HTR-8/SVneo (cell line): ENCODE results near the gene SKIC2.
A peak's percentile ranks its signal among the peaks of the same experiment; 100 is the strongest.

Source experiments
- DNase-seq: peaks from one replicate; pipeline ENCODE4 v3.0.0; 2011; ENCODE audit warnings: low spot score, mixed read lengths; ENCODE audit not compliant: insufficient read length
- FAIRE-seq: peaks from 2 replicates; lab custom pipeline; 2011; peaks lifted over from hg19 to GRCh38; lab: Jason Lieb, UNC

The SKIC2 gene

DNA sequence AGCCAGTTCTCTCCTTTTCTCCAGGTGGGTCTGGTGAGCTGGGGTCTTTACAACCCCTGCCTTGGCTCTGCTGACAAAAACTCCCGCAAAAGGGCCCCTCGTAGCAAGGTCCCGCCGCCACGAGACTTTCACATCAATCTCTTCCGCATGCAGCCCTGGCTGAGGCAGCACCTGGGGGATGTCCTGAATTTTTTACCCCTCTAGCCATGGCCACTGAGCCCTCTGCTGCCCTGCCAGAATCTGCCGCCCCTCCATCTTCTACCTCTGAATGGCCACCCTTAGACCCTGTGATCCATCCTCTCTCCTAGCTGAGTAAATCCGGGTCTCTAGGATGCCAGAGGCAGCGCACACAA lies 13.8 kb upstream of the SKIC2 start:
- no peak for FAIRE-seq
- no peak for DNase-seq

DNA sequence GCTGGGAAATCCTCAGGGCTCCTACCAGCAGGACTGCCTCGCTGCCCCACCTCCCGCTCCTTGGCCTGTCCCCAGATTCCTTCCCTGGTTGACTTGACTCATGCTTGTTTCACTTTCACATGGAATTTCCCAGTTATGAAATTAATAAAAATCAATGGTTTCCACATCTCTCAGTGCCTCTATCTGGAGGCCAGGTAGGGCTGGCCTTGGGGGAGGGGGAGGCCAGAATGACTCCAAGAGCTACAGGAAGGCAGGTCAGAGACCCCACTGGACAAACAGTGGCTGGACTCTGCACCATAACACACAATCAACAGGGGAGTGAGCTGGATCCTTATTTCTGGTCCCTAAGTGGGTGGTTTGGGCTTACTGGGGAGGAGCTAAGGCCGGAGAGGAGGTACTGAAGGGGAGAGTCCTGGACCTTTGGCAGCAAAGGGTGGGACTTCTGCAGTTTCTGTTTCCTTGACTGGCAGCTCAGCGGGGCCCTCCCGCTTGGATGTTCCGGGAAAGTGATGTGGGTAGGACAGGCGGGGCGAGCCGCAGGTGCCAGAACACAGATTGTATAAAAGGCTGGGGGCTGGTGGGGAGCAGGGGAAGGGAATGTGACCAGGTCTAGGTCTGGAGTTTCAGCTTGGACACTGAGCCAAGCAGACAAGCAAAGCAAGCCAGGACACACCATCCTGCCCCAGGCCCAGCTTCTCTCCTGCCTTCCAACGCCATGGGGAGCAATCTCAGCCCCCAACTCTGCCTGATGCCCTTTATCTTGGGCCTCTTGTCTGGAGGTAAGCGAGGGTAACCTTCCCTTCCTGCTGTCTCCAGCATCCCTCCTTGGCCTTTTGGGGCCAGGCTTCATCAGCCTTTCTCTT lies 13.2 kb upstream of the SKIC2 start, which contains the start of gene CFB:
CFB (plus strand) TSS at position 589 of the 863 bp plus-strand sequence; CDS start at position 716, 127 bp downstream.
- no peak for FAIRE-seq
- peak; percentile 66 for DNase-seq

DNA sequence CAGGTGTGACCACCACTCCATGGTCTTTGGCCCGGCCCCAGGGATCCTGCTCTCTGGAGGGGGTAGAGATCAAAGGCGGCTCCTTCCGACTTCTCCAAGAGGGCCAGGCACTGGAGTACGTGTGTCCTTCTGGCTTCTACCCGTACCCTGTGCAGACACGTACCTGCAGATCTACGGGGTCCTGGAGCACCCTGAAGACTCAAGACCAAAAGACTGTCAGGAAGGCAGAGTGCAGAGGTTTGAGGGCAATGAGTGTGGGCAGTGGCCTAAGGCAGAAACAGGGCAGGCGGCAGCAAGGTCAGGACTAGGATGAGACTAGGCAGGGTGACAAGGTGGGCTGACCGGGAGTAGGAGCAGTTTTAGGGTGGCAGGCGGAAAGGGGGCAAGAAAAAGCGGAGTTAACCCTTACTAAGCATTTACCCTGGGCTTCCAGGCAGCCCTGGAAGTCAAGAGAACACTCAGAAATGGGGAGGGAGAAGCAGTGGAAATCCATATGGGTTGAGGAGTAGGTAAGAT lies 12.5 kb upstream of the SKIC2 start:
- DNase-seq = no peak
- FAIRE-seq = no peak

DNA sequence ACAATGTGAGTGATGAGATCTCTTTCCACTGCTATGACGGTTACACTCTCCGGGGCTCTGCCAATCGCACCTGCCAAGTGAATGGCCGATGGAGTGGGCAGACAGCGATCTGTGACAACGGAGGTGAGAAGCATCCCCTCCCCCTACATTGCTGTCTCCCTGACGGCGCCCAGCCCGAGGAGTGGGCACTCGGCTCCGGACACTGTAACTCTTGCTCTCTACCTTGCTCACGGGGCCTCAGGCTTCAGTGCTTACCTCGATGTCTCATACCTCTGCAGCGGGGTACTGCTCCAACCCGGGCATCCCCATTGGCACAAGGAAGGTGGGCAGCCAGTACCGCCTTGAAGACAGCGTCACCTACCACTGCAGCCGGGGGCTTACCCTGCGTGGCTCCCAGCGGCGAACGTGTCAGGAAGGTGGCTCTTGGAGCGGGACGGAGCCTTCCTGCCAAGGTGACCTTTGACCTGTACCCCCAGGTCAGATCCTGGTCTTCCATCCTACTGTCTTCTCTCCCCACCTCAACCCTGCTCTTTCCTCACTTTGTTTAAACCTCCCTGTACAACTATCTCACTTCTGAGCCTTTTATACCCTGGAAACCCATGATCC lies 11.8 kb upstream of the SKIC2 start:
- DNase-seq (no peak), FAIRE-seq (no peak)

DNA sequence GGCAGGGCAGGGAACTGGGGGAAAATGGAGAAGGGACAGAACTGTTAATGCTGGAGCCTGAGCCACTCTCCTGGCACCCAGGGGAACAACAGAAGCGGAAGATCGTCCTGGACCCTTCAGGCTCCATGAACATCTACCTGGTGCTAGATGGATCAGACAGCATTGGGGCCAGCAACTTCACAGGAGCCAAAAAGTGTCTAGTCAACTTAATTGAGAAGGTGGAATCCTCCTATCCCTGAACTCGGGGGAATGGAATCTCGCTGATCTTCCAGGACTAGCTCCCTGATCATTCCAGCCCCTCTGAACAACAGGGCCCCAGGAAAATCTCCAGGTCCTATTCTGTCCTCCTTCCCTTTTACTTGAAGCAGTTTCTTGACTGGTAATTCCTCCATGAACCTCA lies 11.1 kb upstream of the SKIC2 start:
- DNase-seq = no peak
- FAIRE-seq = no peak

DNA sequence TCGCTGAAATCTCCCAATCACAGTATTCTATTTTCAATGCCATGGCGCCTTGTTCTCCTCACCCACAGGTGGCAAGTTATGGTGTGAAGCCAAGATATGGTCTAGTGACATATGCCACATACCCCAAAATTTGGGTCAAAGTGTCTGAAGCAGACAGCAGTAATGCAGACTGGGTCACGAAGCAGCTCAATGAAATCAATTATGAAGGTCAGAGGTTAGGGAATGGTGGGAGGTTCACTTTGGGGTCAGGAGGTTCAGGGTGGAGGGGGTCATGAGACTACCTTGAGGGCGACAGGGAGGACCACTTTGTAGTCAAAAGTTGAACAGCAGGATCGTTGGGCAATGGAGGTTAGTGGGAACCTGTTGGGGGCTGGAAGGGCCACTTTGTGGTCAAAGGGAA lies 10.7 kb upstream of the SKIC2 start:
- FAIRE-seq (no peak), DNase-seq (no peak)

DNA sequence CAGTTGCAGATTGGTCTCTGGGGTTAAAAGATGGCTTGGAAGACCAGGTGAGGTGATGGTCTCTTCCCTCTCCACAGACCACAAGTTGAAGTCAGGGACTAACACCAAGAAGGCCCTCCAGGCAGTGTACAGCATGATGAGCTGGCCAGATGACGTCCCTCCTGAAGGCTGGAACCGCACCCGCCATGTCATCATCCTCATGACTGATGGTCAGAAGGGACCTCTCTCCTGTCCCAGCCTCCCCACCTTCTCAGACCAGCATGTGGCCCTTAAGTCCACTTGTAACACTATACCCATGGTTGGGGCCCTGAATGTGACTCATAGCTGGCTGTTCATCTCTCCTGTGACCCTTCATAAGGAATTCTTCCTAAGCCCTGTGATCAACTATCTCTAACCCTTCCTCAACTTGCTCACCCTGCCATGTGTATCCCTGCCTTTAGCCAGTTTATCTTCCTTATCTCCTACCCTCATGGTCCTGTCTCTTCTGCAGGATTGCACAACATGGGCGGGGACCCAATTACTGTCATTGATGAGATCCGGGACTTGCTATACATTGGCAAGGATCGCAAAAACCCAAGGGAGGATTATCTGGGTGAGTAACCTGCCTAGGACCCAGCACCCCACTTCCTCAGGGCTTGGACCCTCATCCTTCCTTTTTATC lies 10.1 kb upstream of the SKIC2 start:
- FAIRE-seq (no peak), DNase-seq (peak; percentile 60)

DNA sequence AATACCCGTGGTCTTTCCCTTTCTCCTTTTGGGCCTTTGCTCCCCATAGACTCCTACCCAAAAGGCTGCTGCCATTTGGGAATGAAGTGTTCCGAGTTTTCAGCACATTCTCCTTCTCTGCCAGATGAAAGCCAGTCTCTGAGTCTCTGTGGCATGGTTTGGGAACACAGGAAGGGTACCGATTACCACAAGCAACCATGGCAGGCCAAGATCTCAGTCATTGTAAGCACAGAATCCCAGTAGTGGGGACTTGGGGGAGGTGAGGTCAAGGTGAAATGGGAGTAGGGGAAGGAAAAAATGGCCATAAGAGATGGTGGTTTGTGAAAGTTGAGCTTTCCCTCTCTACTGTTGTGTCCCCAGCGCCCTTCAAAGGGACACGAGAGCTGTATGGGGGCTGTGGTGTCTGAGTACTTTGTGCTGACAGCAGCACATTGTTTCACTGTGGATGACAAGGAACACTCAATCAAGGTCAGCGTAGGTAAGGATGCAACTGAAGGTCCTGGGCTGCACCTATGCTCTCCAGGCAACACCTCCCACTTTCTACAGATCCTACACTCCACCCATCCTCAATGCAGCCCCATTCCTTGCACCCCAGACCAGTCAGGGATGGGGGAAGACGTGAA lies 8.9 kb upstream of the SKIC2 start:
- no peak for FAIRE-seq

DNA sequence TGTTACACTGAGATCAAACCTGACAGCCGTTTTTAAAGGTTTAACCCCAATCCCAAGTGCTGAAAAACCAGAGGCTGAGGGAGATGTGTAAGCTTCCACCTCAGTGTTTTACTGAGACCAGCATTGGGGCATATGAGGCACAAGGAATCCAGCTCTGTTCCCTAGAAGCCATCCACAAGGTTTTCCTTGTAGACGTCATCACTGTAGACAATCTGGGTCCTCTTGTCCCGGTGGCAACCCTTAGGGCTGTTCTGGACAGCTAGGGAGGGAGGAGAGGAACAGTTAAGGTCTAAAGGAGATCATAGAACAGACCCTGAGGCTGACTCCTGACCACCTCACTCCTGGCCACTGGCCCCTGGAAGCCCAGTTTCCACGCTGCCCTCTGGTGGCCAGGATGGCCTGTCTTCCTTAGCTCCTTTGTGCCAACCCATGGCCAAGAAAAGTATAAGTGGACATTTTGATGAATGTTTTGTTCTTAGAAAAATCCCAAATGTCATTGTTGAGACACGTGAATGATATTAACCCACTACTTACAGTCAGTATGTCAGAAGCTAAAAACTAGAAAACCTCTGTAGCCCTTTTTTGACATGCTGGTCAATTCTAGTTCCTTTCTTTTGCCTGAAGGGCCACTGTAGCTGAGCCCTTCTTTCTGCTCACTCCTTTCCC lies 6.7 kb upstream of the SKIC2 start:
- peak; percentile 13 for FAIRE-seq

More for the DNA sequence above, 8.9 kb upstream of the SKIC2 start:
- DNase-seq = no peak

DNA sequence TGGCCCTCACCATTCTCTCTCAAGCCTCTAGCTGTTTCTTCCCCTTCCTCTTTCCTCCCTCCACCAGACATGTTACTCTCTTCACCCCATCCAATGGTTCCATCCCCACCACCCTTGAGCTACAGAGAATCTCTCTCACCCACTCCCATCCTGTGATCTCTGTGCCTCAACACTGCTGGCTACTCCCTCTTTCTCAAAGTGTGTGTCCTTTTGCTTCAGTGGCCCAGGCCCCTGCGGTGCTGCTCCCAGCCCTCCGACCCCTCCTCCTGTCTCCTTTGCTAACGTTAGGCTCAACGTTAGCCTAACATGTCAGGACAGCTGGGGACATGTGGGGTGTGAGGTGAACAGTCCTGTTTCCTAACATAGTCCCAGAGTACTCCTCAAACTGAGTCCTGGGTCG lies 6.1 kb upstream of the SKIC2 start:
- FAIRE-seq = no peak
- DNase-seq = no peak

More for the DNA sequence above, 6.7 kb upstream of the SKIC2 start:
- DNase-seq = peak; percentile 70

DNA sequence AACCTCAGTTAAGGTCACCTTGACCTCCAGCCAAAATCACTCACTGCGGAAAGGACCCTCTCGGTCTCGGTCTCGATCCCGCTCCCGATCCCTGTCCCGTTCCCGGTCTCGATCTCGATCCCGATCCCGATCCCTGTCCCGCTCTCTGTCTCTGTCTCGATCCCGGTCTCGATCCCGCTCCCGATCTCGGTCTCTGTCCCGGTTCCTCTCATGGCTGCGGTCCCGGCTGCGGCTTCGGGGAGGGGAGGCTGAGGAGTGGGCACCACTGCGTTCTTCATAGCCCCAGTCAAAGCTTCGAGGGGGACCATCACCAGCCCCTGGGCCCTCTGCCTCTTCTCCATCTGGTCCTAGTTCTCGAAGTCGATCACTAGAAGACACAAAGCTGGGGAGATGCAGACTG lies 4.5 kb upstream of the SKIC2 start:
- DNase-seq = no peak
- FAIRE-seq = no peak

DNA sequence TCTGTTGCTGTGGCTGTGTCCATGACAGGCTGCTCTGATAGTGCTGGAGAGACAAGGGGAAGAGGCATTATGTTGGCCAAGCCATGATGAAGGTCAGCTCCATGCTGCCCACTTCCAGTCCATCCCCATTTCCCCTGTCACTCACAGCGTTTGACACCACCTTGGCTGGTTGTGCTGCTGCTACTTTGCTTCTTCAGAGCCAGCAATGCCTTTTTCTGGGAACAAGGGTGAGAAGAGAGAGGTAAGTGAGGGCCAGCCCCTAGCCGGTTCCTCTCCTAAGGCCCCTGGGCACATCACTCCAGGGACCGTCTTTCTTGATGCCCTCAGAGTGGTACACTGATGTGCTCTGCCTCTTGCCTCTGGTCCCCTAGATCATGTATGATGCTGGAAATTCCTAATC lies 2.2 kb upstream of the SKIC2 start:
- DNase-seq (no peak), FAIRE-seq (no peak)

DNA sequence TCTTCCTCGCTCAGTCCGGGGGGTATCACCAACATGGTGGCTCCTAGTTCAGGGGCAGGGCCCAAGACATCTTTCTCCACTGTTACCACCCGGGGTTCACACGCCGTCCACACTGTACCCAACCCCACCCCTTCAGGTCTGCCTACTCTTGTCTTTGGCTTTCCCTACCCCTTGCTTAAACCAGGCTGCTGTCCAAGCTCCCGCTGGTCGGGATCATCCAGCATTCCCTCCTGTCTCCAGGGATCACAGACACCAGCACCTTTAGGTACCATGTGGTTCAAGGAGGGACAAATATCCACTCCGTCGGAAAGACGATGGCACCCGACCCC lies 599 bp upstream of the SKIC2 start:
- FAIRE-seq (no peak), DNase-seq (no peak)

DNA sequence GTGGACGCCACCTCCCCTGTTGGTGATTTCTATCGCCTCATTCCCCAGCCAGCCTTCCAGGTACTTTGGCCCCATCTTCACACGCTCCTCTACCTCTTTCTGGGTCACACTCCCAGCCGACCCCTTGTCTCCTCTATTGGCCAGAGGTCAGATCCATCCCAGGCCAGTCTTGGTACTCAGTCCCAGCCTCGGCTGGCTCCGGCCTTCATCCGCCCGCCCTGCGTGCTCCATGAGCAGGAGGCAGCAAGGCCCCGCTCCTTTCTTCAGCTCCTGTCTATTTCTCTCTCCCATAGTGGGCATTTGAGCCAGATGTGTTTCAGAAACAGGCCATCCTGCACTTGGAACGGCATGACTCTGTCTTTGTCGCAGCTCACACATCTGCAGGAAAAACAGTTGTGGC lies 2.6 kb downstream of the SKIC2 start:
- no peak for DNase-seq
- FAIRE-seq = no peak

DNA sequence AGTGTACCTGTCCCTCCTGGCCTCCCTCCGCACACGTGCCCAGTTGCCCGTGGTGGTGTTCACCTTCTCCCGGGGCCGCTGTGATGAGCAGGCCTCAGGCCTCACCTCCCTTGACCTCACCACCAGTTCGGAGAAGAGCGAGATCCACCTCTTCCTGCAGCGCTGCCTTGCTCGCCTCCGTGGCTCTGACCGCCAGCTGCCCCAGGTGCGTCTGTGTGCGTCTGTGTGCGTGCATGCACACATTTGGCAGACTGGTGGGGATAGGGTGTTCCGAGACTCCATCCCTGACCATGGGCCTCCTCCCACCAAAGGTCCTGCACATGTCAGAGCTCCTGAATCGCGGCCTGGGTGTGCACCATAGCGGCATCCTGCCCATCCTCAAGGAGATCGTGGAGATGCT lies 4.9 kb downstream of the SKIC2 start:
- DNase-seq (no peak), FAIRE-seq (no peak)

DNA sequence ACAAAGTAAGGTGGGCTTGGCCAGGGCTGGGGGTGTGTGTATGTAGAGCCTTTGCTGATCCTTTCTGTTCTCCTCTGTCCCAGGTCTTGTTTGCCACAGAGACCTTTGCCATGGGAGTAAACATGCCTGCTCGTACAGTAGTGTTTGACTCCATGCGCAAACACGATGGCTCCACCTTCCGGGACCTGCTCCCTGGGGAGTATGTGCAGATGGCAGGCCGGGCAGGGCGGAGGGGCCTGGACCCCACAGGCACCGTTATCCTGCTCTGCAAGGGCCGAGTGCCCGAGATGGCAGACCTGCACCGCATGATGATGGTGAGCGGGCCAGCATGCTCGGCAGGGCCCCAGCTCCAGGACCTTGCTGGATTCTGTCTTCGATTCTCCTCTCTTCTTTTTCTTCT lies 6.7 kb downstream of the SKIC2 start:
- DNase-seq (no peak), FAIRE-seq (no peak)

DNA sequence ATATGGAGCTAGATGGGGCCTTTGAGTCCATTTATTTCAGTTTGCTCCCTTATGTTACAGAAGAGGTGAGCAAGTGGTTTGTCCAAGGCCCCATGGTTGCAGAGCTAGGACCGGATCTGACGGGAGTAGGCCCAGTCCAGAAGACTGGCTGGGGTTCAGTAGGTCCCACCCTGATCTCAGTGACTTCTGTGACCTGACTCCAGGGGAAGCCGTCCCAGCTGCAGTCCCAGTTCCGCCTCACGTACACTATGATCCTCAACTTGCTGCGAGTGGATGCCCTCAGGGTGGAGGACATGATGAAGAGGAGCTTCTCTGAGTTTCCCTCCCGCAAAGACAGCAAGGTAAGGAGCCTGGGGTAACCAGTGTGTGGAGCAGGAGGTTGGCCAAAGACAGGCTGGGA lies 7.5 kb downstream of the SKIC2 start:
- DNase-seq (no peak), FAIRE-seq (no peak)

DNA sequence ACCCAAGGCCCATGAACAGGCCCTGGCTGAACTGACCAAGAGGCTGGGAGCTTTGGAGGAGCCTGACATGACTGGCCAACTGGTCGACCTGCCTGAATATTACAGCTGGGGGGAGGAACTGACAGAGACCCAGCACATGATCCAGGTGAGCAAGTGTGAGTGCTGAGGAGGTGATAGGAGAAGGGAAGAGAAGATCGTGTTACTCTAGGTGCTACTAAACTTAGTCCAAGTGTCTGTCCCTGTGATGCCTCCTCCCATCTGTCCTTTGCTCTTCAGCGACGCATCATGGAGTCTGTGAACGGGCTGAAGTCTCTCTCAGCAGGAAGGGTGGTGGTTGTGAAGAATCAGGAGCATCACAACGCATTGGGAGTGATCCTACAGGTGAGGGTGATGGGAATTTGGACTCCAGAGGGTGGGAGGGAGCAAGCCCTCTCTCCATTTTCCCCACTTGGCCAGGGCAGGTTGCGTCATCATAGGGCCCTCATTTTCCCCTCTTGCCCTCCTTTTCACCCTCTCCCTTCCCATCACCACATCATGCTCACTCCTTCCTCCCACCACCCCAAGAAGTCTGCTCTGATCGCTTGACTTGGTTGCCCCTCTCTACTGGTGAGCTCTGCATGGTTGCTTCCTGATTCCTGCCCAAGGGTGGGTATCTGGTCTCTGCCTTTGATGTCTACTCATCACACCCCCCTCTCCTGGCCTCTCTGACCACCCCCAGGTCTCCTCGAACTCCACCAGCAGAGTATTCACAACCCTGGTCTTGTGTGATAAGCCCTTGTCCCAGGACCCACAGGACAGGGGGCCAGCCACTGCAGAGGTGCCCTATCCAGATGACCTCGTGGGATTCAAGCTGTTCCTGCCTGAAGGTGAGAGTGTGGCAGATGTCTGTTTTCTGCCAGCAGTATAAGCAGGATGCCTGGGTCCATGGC lies 8.3 kb downstream of the SKIC2 start:
- FAIRE-seq (no peak), DNase-seq (no peak)

DNA sequence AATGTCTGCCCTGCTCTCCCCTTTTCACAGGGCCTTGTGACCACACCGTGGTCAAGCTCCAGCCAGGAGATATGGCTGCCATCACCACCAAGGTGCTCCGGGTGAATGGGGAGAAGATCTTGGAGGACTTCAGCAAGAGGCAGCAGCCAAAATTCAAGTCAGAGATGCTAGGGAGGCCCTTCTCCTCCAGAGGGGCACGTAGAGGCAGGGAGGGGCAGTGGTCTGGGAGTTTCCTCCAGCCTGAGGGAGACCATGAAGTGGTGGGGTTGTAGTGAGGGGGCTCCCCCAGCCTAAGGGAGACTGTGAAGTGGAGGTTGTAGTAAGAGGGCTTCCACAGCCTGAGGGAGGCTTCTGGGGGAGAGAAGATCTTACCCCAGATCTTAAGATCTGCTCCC lies 8.9 kb downstream of the SKIC2 start:
- no peak for FAIRE-seq
- no peak for DNase-seq
